GM19025 (cell line): ENCODE measurements around the gene SYT9.

Experiments
- ATAC-seq: cut with Tn5 transposase; IDR thresholded peaks from one replicate; pipeline ENCODE4 v1.9.1; 2021; ENCODE audit warnings: mild to moderate bottlenecking, low read depth, moderate library complexity; ENCODE audit not compliant: unreplicated experiment

Gene SYT9

DNA sequence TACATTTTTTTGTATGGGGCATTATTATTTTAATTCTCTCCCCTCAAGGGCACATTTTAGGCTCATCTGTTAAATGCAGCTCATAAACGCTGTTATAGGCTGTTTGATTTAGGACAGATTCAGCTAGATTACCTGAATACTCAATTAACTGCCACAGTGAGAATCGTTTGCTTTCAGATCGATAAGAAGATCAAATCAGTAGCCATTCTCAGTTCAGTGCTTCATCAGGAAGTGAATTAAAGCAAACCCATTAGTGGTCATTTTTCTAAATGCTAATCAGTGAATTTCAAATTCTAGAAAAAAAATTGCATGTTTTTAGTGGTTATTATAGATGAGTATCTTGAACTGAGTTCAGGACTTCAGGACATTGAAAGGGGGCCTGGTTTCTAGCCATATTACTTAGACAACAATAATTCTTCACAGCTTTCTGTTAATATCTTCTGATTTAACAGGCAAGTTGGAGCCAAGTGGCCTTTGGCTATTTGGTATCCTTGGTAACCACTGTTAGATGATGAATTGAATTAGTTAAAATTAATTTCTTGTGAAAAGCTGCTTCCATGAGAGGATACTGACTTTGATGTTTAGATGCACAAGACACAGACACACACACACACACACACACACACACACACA, 18.6 kb downstream of the SYT9 start:
- no peak for ATAC-seq

- ATAC-seq: no peak
Observed at GRCh38 chr11:7272373-7272772, 20.7 kb downstream of the SYT9 start.

DNA sequence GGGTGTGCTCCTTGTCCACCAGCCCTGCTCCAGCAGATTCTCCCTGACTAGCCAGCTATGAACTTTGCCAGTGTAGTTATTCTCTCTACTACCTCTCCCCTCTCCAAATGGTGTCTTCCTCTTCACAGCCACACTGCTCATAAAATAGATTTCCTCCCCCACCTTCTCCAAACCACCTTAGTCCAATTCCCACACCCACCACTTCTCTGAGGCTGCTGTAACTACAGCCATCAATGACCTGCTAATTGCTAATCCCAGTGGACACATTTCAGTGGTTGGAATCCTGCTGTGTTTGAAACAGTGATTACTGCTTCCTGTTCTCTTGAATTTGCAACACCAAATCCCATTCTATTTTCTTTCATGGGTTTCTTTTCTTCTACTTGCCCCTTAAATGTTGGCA, 23.4 kb downstream of the SYT9 start:
- ATAC-seq: no peak

DNA sequence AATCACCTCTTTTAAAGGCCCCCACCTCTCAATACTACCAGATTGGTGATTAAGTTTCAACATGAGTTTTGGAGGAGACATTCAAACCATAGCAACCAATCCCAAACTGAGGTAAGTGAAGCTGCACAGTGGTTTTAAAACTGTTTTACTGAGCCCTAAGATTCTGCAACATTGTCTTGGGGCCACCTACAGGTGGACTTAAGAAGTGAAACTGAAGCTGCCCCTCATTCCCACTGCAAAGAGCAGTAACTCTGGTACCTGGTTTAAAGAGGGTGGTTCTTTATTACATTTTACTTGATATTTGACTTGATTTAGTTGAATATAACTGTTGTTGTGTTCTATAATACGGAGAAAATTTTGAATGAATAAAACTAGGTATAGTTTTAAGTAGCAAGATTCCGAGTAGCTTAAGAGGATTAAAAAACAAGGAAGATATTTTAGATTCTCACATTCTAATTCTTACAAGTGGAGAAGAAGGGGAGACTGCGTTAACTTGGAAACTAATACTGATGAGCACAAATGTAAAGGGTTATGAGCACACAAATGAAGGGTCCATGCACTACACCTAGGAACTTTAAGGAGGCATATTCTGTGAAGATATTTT, 26.7 kb downstream of the SYT9 start:
- ATAC-seq: no peak

DNA sequence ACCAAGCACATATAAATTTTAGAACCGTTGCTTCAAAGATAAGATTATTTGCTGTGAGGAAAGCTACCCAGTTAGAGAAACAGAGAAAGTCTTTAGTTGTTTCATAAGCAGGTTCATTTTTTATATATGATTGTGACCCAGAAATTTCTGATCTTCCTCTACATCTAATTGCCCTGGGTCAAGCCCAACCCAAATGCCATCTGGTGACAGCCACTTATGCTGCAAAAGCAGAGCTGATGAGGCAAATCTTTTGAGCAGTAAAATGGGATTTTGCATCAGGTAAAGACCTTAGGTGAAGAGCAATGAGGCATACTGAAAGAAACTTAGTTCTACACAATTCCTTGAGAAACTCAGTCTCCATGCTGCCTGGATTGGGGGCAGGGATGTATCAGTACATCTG, 28.0 kb downstream of the SYT9 start:
- no peak for ATAC-seq

DNA sequence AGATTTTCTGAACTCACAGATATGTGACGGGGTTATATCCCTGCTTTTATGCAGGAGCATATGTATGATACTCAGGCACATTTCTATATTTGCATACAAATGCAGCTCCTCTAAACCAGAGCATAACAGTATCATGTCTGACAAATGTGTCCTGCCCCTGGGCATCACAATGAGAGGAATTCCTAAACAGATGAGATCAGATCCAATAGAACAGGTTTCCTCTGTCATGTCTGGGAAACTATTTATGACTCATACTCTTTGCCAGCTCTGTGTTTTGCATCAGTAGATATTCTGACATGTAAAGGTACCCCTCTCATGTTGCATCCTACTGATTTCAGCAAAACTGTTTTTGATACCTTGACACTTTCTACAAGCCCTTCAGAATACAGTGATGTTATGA, 29.4 kb downstream of the SYT9 start:
- no peak for ATAC-seq

GRCh38 chr11:7281809-7282208, 30.1 kb downstream of the SYT9 start:
- no peak for ATAC-seq

- no peak for ATAC-seq
Observed at GRCh38 chr11:7286178-7286577, 34.5 kb downstream of the SYT9 start.

DNA sequence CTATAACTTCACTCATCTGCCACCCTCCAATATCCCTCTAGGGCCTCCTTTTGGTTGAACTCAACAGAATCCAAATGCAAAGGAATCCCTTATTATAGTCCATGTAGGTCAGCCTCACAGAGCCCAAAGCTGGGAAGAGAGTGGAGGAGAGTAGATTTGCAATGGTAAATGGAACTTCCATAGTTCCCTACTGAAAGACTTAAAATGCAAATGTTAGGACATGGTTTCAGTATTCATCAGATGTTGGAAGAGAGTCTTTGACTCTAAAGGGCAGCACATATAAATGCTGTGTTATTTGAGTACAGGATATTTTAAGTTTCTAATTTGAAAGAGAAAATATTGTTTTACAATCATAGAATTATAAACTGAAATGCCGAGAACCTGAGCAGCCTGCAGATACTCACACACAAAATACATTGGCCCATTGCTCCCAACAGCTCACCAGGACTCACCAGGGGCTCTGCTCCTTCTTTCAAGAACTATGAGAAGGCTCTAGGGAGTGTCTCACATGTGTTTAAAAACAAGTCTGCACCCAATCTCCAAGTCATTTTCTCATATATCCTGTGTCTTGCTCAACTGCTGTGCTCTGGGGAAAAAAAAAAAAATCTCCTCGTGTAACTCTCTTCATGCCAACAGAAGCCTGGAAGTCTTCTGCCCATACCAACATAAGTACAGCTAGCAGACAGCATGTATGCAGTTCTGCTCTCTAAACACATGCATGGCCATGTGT, 39.6 kb downstream of the SYT9 start:
- ATAC-seq: no peak

DNA sequence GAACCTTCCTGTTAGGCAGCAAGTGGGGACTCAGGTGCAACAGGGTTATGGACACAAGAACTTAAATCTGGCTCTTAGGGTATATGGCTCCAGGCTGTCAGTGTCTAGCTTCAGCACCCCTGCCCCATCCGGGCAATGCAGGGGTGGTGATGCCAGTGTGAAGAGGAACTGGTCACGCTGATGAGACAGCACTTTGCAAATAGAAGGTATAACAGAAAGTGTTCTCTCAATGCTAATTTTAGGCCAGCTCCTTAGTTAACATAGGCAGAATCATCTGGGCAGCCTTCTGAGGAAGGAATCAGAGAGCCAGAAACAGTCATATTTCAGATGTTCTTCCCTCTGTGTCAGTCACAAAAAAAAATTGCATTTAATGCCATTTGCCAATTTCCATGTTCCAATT, 41.2 kb downstream of the SYT9 start:
- ATAC-seq: no peak

- ATAC-seq: no peak
Observed at GRCh38 chr11:7299393-7299792, 47.7 kb downstream of the SYT9 start.

- ATAC-seq: no peak
Observed at GRCh38 chr11:7300281-7300680, 48.6 kb downstream of the SYT9 start.

GRCh38 chr11:7303146-7303545, 51.4 kb downstream of the SYT9 start:
- ATAC-seq: no peak

DNA sequence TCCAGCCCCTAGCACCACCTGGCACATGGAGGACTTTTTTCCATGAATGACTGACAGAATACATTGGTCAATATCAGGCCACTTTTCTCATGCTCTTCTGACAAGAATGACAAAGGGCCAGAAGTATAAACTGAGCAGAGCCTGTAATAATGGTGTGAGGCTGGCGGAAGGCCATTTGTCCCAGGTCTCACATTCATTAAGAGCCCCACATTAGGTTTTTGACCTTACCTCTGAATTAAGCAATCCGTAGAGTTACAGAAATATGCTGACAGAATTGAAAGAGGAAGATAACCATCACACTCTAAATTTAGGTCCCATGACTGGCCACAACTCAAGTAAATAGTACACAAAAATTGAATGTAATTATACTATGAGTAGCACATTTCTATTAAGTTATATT, 55.2 kb downstream of the SYT9 start:
- no peak for ATAC-seq

GRCh38 chr11:7307836-7308235, 56.1 kb downstream of the SYT9 start:
- ATAC-seq: no peak

DNA sequence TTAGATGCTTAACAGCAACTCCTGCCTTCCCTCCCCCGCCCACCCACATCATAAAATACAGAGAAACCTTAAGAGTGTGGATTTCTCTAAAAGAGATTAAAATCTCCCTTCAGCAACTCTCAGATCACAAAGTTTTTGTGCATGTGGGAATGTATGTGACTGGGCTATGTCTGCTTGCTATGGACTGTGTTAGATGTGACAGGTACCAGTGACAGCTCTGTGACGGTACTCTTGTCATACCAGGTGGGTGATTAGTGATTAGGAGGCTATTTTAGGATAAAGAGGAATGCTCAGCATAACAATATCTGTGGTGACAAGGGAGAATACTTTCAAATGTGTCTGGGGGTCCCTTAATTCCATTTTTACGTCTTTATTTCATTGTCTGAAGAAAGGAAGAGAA, 60.2 kb downstream of the SYT9 start:
- ATAC-seq: no peak

DNA sequence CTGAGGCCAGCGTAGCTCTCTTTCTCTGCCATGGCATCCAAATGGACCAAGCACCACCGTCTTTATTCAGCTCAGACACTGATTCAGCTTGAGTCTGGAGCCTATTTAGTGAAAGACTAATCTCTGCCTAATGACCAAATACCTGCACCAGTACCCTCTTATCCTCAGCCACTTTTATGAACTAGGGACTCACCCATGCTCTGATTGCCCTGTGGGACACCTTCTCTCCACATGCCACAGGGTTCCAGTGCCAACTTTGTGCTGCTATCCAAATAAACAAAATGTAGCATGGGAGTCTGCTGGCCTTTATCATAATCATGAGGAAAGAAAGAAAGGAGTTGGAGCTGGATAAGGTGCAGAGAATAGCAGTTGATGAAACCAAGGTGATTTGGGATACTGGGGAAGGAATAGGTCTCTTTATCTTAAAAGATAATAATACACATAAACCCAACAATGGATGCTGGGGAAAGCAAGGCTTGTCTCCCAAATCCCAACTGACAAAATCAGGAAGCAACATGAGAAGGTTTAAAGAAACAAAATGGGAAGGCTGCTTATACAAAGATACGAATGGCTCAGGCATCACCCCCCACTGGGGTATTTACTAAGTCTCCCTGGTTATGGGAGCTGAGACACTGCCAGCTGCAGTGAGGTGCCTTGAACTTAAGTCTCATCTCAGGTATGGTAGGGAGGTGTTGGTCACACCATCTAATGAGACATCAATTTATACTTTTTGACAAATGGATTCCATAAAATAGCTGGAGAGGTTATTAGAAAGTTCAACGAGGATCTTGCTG, 63.3 kb downstream of the SYT9 start:
- ATAC-seq: no peak

DNA sequence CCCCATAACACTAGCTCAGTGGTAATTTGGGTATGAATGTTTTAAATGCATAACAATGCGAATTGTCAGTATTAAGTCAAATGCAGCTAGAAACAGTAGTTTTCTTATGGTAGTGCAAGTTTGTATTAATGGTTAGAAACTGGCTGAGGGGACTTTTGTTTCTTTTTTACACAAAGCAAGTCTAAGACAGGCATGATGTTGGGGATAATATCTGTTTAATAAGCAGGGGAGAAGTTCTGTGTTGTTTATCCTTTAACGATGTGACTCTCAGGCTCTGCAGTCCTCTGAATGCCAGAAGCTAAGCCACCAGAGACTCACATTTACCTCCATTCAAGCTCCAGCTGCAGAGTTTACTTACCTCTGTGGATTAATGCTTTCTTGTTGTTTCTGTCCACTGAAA, 67.8 kb downstream of the SYT9 start:
- ATAC-seq: no peak

GRCh38 chr11:7320306-7320705, 68.6 kb downstream of the SYT9 start:
- no peak for ATAC-seq

DNA sequence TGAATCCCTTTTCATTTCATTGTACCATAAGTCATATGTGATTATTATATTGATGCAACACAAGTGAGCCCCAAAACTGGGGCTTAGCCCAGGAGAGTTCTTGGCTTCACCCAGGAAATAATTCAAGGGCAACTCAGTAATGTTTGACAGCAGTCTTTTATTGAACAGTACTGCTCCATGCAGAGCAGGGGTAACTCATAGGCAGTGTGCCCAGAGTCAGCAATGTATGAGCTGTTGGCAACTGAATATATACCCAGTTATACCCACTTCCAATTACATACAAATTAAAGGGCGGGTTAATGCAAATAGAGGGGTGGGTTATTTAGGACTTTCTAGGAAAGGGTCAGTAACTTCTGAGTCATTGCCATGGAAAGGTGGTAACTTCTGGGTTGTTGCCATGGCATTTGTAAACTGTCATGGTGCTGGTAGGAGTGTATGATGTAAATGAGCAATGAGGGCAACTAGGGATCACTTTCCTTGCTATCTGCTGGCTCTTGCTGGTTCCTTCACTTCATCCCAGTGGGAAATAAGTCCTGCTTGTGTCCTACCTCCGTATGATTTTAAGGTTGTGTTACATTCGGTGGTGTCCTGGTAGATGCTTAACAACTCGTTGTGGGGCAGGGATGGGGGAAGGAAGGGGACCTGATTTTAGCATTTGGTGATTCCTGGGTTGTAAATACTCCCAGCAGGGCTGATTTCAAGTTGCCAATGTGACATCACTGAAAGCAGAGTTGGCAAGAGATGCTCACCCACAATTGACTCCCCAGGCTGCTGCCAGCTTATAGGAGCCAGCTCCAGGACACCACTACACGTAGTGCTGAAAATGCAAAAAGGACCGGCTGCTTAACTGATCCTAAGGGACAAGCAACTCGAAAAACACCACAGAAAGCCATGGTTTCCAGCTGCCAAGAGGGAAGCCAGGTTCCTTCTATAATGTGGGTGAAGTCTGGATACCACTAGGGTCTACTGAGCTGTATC, 70.1 kb downstream of the SYT9 start:
- ATAC-seq: no peak
